GM12865 (cell line): ENCODE results near the gene TAS2R46.
"Not testable (repeated sequence)": the region's sequence is repeated elsewhere in the genome, so short reads cannot be mapped to it uniquely, and the experiment has no call there.

Source experiments
- DNase-seq: peaks from one replicate; pipeline ENCODE4 v3.0.0; 2010; ENCODE audit warnings: low read depth
- H3K4me3 ChIP-seq: 2 replicates; pipeline ENCODE4 v1.5.1; 2011; ENCODE audit warnings: mild to moderate bottlenecking, low read depth, low read length, control low read depth
- TF ChIP-seq, protein P1 (sequence below): IDR thresholded peaks from 2 replicates; pipeline ENCODE4 v1.5.1; 2011; ENCODE audit warnings: low read length, control low read depth, low read depth, inconsistent platforms; ENCODE audit not compliant: insufficient read depth; ENCODE audit errors: missing control alignments

Gene TAS2R46

DNA sequence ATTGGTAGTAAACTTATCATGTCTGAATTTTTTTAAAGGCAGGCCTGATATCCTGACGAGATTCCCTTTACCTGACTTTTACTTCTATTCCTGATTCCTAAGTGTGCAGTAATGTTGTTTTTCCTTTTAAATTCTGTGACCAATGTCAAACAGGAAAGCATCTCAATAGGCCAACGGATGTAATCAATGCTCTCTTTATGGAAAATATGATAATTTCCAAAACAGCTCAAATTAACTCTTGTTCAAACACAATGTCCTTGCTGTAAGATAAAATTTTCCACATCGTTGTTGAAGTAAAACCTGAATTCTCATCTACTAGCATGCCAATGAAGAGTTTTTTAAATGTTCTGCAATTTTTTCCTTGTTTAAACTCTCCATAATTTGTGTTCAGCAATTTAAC is 22.9 kb downstream of the TAS2R46 start:
- H3K4me3 ChIP-seq = no peak overlapping the region
- TF ChIP-seq, protein P1, sequence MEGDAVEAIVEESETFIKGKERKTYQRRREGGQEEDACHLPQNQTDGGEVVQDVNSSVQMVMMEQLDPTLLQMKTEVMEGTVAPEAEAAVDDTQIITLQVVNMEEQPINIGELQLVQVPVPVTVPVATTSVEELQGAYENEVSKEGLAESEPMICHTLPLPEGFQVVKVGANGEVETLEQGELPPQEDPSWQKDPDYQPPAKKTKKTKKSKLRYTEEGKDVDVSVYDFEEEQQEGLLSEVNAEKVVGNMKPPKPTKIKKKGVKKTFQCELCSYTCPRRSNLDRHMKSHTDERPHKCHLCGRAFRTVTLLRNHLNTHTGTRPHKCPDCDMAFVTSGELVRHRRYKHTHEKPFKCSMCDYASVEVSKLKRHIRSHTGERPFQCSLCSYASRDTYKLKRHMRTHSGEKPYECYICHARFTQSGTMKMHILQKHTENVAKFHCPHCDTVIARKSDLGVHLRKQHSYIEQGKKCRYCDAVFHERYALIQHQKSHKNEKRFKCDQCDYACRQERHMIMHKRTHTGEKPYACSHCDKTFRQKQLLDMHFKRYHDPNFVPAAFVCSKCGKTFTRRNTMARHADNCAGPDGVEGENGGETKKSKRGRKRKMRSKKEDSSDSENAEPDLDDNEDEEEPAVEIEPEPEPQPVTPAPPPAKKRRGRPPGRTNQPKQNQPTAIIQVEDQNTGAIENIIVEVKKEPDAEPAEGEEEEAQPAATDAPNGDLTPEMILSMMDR = no peak
- DNase-seq = no peak

GRCh38 chr12:11033959-11034358 is 28.1 kb downstream of the TAS2R46 start:
- H3K4me3 ChIP-seq, DNase-seq: not testable (repeated sequence)

DNA sequence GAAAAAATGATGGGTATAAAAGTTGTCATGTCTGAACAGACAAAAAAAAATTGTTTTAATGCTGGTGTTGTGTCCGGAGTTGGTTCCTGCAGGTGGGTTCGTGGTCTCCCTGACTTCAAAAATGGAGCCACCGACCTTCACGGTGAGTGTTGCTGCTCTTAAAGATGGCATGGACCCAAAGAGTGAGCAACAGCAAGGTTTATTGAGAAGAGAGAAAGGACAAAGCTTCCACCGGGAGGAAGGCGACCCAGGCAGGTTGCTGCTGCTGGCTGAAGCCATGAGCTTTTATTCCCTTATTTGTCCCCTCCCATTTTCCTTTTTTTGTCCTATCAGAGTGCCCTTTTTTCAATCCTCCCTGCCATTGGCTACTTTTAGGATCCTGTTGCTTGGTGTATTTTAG is 30.8 kb downstream of the TAS2R46 start, which contains the start of gene TAS2R31:
Gene TAS2R31 (minus strand): TSS at position 101 of the 400 bp plus-strand sequence. CDS start 72 bp downstream, at position 29.
- DNase-seq = no peak
- TF ChIP-seq, protein P1 = no peak
- H3K4me3 ChIP-seq = no peak within 1 kb of the TSS

GRCh38 chr12:11026118-11026517 is 36.0 kb downstream of the TAS2R46 start:
- TF ChIP-seq, protein P1 = no peak
- DNase-seq = no peak

GRCh38 chr12:11023387-11023786 is 38.7 kb downstream of the TAS2R46 start:
- H3K4me3 ChIP-seq = no peak overlapping the region
- DNase-seq = no peak
- TF ChIP-seq, protein P1 = no peak

More at GRCh38 chr12:11026118-11026517, 36.0 kb downstream of the TAS2R46 start:
- H3K4me3 ChIP-seq = no peak overlapping the region

DNA sequence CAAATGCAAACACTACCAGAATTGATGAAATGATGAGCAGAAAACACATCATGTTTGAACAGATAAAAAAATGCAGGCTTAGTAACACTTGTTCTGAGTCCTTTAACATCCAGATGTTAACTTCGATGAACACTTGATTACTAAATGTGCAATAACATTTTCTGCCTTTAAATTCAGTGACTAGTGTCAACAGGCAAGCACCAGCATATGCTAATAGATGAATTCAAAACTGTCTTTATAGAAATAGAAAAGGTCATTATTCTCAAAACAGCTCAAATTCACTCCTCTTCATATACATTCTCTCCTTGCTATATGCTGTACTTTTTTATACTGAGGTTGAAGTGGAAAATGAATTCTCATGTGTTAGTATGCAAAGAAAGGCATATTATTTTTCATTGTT is 39.6 kb downstream of the TAS2R46 start, which contains the start of gene TAS2R19:
Gene TAS2R19 (minus strand): TSS at position 101 of the 400 bp plus-strand sequence. CDS start 49 bp downstream, at position 52.
- H3K4me3 ChIP-seq = no peak within 1 kb of the TSS
- TF ChIP-seq, protein P1 = no peak
- DNase-seq = no peak

DNA sequence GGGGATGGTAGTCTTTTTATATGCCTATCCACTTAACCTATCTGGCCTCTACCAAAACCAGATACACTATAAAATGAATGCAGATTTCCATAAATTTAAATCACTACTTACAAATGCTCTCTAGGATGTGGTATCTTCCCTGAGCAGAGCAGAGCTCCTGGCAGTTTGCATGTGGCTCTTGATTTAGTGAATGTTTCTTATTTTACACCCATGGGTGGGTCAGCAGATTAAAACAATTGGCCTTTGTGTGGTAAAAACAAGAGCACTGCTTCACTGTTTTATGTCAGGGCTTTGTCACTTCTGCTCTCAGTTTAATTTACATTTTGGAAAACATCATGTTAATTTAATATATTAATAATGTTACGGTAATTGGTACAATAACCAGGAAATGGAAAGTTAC is 45.2 kb downstream of the TAS2R46 start:
- H3K4me3 ChIP-seq = no peak overlapping the region
- DNase-seq = no peak
- TF ChIP-seq, protein P1 = no peak
